ENCODE measurements around the gene DOCK9. TPM values are rescaled to one million over a fixed set of nuclear protein-coding genes. Genes with fewer than 3 reads are reported as not detected.
A peak's percentile ranks its signal among the peaks of the same experiment; 100 is the strongest.

The DOCK9 gene
- total RNA-seq, 1 donor = 44.5 TPM

DNA sequence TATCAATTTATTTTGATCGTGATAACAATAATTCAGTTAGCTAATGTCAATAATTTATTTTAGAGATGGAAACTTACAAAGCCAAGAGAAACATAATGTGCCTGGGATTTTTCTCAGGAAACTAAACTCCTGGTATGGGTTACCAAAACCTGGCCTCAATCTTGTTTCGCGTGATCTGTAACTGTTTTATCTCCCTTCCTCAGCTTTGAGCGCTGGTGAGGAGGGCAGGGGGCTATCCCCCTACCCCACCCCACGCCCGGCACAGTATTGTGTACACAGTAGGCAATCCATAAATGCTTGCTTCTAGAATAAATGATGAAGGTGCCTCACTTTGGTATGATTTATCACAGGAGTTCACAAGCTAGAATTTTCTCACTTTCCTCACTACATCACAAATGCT lies 7.7 kb upstream of the DOCK9 start:
- Histone ChIP-seq H3K27ac (ENCODE audit: low read depth, low read length) (no peak overlapping the region), H3K4me2 (ENCODE audit: insufficient read depth, low read length) (no peak overlapping the region), H3K79me2 (ENCODE audit: insufficient read depth, low read length) (no peaks in the 10 kb centered on the region), H2AFZ (ENCODE audit: low read length) (no peak overlapping the region), H3K4me3 (ENCODE audit: insufficient read depth, low read length) (no peak overlapping the region), H3K4me1 (ENCODE audit: insufficient read depth, low read length) (no peaks in the 10 kb centered on the region), H4K20me1 (ENCODE audit: insufficient read depth, low read length) (no peaks in the 10 kb centered on the region), H3K9me3 (ENCODE audit: low read depth, low read length) (no peaks in the 10 kb centered on the region), H3K36me3 (ENCODE audit: insufficient read depth, low read length) (no peaks in the 10 kb centered on the region), H3K27me3 (ENCODE audit: insufficient read depth, low read length) (no peaks in the 10 kb centered on the region)
- DNase-seq (ENCODE audit: insufficient read length, low spot score, missing footprints) = no peak
- TF ChIP-seq CTCF (IDR thresholded peaks at IDR 0.05; ENCODE audit: extremely low read depth, low read depth, low read length) = no peak

DNA sequence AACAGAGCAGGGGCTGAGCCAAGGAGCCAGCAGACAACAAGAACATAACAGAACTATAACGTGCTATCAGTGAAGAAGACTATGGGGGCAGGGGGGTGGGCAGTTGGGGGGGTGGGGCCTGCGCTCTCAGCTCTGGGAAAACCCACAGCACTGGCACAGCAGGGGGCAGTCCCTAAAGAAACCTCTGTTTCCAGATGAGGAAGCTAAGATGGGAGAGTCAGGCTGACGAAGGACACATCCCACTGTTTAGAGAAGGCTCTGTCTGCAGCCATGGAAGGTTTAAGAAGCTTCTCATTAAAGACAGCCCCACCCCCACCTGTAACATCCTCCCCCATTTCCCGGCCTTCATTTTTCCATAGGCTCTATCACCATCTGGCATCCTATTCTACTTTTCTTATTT lies 7.1 kb upstream of the DOCK9 start:
- Histone ChIP-seq H3K27me3 (ENCODE audit: insufficient read depth, low read length) (no peaks in the 10 kb centered on the region), H3K9me3 (ENCODE audit: low read depth, low read length) (no peaks in the 10 kb centered on the region), H3K4me2 (ENCODE audit: insufficient read depth, low read length) (no peak overlapping the region), H3K36me3 (ENCODE audit: insufficient read depth, low read length) (no peaks in the 10 kb centered on the region), H4K20me1 (ENCODE audit: insufficient read depth, low read length) (no peaks in the 10 kb centered on the region), H2AFZ (ENCODE audit: low read length) (no peak overlapping the region), H3K79me2 (ENCODE audit: insufficient read depth, low read length) (no peaks in the 10 kb centered on the region), H3K4me1 (ENCODE audit: insufficient read depth, low read length) (no peaks in the 10 kb centered on the region), H3K4me3 (ENCODE audit: insufficient read depth, low read length) (no peak overlapping the region), H3K27ac (ENCODE audit: low read depth, low read length) (no peak overlapping the region)
- DNase-seq (ENCODE audit: insufficient read length, low spot score, missing footprints) = no peak
- TF ChIP-seq CTCF (IDR thresholded peaks at IDR 0.05; ENCODE audit: extremely low read depth, low read depth, low read length) = no peak

- H3K36me3 ChIP-seq (ENCODE audit: insufficient read depth, low read length) = no peaks in the 10 kb centered on the region
- no peaks in the 10 kb centered on the region for H3K27me3 ChIP-seq (ENCODE audit: insufficient read depth, low read length)
- no peaks in the 10 kb centered on the region for H3K9me3 ChIP-seq (ENCODE audit: low read depth, low read length)
- H3K4me1 ChIP-seq (ENCODE audit: insufficient read depth, low read length) = no peaks in the 10 kb centered on the region
- H3K27ac ChIP-seq (ENCODE audit: low read depth, low read length) = no peak overlapping the region
- no peaks in the 10 kb centered on the region for H3K79me2 ChIP-seq (ENCODE audit: insufficient read depth, low read length)
- H4K20me1 ChIP-seq (ENCODE audit: insufficient read depth, low read length) = no peaks in the 10 kb centered on the region
- DNase-seq (ENCODE audit: insufficient read length, low spot score, missing footprints) = no peak
- H3K4me2 ChIP-seq (ENCODE audit: insufficient read depth, low read length) = no peak overlapping the region
- no peak overlapping the region for H2AFZ ChIP-seq (ENCODE audit: low read length)
- TF ChIP-seq CTCF (IDR thresholded peaks at IDR 0.05; ENCODE audit: extremely low read depth, low read depth, low read length) = no peak
- no peak overlapping the region for H3K4me3 ChIP-seq (ENCODE audit: insufficient read depth, low read length)
Observed at GRCh38 chr13:98984118-98984517, 6.3 kb upstream of the DOCK9 start.

DNA sequence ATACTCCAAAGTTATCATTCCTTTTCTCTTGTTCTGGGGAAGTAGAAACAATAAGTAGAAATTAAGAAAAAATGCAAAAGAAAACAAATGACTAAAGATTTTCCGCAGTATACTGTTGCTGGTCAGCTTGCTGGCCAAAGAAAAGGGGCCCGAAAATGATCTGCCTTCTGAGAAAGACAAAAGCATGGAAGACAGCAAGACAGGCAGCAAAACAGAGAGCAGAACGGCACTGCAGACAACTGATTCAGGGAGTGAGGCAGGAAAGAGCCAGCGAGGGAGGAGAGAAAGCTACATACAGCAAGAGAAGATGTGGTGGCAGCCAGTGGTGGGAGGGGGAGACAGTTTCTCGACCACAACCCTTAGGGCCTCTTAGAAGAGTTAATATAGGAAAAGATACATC lies 5.3 kb upstream of the DOCK9 start:
- peaks cover 5% of the 10 kb centered on the region for H3K4me1 ChIP-seq (ENCODE audit: insufficient read depth, low read length)
- H3K4me2 ChIP-seq (ENCODE audit: insufficient read depth, low read length) = no peak overlapping the region
- no peaks in the 10 kb centered on the region for H3K9me3 ChIP-seq (ENCODE audit: low read depth, low read length)
- DNase-seq (ENCODE audit: insufficient read length, low spot score, missing footprints) = peak; percentile 67
- TF ChIP-seq CTCF (IDR thresholded peaks at IDR 0.05; ENCODE audit: extremely low read depth, low read depth, low read length) = no peak
- no peaks in the 10 kb centered on the region for H3K27me3 ChIP-seq (ENCODE audit: insufficient read depth, low read length)
- H3K4me3 ChIP-seq (ENCODE audit: insufficient read depth, low read length) = no peak overlapping the region
- no peak overlapping the region for H3K27ac ChIP-seq (ENCODE audit: low read depth, low read length)
- no peaks in the 10 kb centered on the region for H4K20me1 ChIP-seq (ENCODE audit: insufficient read depth, low read length)
- no peaks in the 10 kb centered on the region for H3K36me3 ChIP-seq (ENCODE audit: insufficient read depth, low read length)
- peak overlapping the region; percentile 59 for H2AFZ ChIP-seq (ENCODE audit: low read length)
- H3K79me2 ChIP-seq (ENCODE audit: insufficient read depth, low read length) = no peaks in the 10 kb centered on the region

Data from osteoblast (primary cell).